HG03280 (cell line): ENCODE measurements around the gene GPR31.
"Not testable (repeated sequence)": the region's sequence is repeated elsewhere in the genome, so short reads cannot be mapped to it uniquely, and the experiment has no call there.

Source experiments
- ATAC-seq: cut with Tn5 transposase; IDR thresholded peaks from one replicate; pipeline ENCODE4 v1.9.1; 2021; ENCODE audit warnings: mild to moderate bottlenecking, moderate library complexity; ENCODE audit not compliant: unreplicated experiment

GPR31 gene

GRCh38 chr6:167157863-167158262 is at the start of gene GPR31:
Gene GPR31, minus strand, starts transcription at chr6:167157980. Its CDS starts 149 bp downstream, at chr6:167157831.
- no peak for ATAC-seq

DNA sequence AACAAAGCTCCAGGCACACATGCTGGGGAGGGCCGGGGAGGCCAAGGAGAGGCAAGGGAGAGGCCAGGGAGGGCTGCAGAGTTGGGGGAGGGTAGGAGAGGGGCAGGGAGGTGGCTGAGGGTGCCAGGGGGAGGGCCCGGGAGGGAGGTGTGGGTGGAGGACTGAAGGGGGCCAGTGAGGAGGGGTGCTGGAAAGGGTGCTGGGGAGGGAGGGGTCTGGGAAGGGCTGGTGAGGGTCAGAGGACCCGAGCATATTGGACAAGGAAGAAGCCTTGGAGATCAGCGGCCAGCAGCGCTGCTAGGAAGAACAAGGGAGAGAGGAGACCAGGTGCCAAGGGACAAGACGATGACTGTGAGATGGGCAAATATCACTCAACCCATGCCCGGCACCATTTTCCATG is 49.7 kb upstream of the GPR31 start:
- no peak for ATAC-seq

DNA sequence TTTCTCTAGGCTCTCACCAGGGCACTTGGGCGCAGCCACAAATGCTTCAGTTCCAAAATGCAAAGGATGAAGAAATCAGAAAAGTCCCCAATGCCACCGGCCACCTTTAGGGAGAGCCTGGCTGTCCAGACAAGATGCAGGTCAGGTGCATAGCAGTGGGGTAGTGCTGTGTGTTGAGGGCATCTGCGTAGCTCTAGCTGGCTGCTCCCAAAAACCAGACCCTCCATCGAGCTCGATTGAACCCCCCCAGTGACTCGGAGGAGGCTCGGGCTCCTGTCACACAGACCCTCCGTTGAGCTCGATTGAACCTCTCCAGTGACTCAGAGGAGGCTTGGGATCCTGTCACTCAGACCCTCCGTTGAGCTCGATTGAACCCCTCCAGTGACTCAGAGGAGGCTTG is 47.5 kb upstream of the GPR31 start:
- not testable (repeated sequence) for ATAC-seq

GRCh38 chr6:167204059-167204348 is 46.2 kb upstream of the GPR31 start:
- not testable (repeated sequence) for ATAC-seq

GRCh38 chr6:167203261-167204058 is 45.7 kb upstream of the GPR31 start:
- ATAC-seq, result not testable (repeated sequence)

GRCh38 chr6:167202613-167203012 is 44.8 kb upstream of the GPR31 start:
- ATAC-seq, result not testable (repeated sequence)

- ATAC-seq, result no peak
Measured at GRCh38 chr6:167200806-167201205, 43.0 kb upstream of the GPR31 start.

DNA sequence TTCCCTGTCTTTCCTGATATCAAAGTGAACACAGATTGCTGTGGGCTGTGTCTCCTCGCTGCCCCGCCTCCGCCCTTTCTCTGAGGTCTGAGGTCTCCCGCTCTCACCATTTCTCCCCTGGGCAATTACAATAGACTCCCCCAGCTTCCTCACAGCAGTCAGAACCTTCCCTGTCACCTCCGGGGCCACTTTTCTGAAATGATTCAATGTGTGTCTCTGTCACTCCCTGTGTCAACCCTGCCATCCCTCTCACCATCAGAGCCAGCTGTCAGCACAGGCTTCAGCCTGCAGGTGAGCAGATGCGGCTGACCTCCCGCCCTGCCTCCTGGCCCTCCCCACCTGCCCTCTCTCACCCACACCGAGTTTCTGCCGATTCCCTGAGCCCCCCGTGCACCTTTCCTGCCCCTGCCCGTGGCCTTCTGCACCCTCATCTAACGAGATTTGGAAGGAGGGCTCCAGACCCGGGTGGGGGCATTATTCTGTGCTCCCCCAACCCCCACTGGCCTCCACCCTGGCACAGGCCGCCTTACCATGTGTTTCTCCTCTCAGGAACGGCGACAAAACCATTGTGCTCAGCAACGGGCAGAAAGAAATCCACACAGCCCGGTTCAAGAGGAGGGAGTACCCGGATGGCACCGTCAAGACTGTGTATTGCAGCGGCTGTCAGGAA is 38.3 kb upstream of the GPR31 start:
- ATAC-seq, result not testable (repeated sequence)

DNA sequence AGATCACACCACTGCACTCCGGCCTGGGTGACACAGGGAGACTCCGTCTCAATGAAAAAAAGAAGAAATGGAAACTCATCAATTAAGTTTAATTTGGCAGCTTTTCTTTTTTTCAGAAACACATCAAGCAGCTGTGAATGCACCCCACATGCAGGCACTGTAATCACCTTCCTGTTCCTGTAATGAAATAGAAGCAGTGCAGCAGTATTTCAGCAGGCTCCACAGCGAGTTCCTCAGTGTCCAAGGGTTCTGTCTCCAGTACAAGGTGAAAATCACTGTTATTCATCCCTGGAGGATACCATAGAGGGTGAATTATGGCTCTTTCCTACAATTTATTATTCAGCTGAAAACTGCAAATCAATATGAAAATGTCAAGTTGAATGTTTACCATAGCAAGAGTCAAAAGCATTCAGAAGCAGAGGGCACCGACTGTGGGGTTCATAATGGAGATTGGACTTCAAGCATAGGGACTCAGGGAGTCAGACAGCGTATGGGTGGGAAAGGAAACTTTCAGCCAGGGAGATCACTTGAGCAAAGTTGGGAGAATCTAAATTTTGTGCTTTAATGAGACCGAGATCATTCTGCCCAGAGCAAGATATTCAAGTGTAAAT is 35.8 kb upstream of the GPR31 start:
- ATAC-seq, result not testable (repeated sequence)

DNA sequence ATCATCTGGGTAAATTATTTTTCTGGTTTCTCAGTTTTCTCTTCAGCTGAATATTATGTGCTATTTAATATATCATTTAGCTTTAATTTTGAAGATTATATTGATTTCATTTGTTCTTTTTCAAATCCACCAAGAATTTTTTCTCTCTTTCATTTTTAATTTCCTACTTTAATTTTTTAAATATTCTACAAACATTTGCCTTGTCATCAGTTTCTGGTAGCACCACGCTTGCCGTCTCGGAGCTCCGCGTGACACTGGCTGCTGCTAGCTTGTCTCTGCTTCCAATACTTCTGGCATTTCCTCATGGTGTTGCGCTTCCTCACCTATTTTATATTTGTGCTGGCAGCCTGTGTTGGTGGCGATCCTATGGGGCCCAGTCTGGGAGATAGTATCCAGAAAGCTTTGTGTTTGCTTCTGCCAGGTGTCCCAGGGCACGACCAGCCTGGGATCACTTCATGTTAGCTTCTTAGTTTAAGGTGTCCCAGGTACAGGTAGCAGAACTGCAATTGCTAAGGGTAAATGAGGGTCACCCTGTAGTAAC is 33.3 kb upstream of the GPR31 start:
- ATAC-seq, result not testable (repeated sequence)

GRCh38 chr6:167187275-167187674 is 29.5 kb upstream of the GPR31 start:
- not testable (repeated sequence) for ATAC-seq

- not testable (repeated sequence) for ATAC-seq
Measured at GRCh38 chr6:167185101-167185500, 27.3 kb upstream of the GPR31 start.

DNA sequence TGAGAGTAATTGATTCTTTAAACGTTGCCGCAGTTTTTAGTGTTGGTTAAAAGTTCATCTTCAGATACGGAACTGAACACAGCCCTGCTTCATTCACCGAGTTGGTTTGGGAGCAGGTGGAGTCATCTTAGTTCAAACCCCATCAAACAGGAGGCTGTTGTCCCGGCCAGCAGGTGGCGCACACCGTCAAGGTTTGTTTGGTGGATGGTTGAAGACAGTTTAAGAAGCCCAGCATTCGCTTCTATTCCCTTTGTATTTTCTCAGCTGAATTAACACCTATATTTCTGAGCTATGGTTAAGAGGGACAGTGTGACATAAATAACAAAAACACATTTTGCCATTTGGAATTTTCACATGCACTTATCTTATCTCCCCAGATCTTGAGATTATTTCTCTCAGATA is 25.1 kb upstream of the GPR31 start:
- not testable (repeated sequence) for ATAC-seq

DNA sequence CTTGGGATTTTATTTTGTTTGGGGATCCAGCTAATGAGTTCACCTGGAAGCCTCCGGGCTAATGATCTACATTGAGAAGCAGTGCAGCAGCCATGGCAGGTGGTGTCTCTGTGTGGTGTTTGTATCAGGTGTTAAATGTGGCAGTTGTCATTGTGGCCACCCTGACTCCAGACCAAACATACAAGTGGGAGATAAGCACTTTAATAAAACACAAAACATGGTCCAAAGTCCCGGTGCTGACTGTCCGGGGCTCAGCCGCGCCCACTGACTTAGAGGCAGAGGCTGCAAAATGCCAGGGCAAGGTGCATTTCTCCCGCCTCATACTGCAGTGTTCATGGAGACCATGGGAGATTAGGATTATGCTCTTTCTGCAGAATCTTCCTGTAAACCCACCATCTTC is 23.6 kb upstream of the GPR31 start:
- not testable (repeated sequence) for ATAC-seq

- ATAC-seq, result not testable (repeated sequence)
Measured at GRCh38 chr6:167180086-167180485, 22.3 kb upstream of the GPR31 start.

DNA sequence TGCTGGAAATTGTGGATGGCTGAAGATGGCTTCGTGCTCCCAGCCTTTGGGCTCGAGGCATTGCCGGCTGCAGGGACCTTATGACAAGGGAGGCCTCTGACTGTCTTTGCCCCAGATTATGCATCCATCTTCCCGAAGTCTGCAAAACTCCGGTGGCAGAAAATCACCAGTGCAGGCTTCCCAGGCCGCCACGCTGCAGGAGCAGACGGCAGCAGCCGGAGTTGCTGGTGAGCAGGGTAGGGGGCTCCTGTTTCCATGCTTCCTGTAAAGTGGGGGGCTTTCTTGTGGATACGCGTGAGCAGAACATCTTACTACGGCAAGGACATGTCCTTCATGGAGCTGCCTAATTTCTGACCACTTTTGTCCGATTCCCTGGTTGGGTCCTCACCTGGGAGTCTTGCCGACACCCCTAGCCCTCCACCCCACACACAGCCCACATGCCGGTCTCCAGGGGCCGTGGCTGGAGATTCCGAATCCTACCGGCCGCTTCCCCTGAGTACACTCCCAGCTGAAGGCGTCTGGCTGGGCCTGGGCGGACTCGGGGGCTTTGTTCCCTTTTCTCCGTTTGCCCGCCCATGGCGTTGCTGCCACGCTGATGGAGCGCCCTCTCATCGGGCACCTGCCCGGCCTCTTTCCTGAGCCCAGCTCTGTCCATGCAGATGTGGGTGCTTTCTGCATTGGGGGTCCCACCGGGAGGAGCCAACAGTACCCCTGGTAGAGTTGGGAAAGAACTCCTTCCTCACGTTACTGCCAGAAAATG is 21.3 kb upstream of the GPR31 start:
- not testable (repeated sequence) for ATAC-seq

- ATAC-seq, result not testable (repeated sequence)
Measured at GRCh38 chr6:167177271-167177670, 19.5 kb upstream of the GPR31 start.

- not testable (repeated sequence) for ATAC-seq
Measured at GRCh38 chr6:167172011-167172410, 14.2 kb upstream of the GPR31 start.

- not testable (repeated sequence) for ATAC-seq
Measured at GRCh38 chr6:167171300-167171699, 13.5 kb upstream of the GPR31 start.

GRCh38 chr6:167169867-167170266 is 12.1 kb upstream of the GPR31 start:
- not testable (repeated sequence) for ATAC-seq

- not testable (repeated sequence) for ATAC-seq
Measured at GRCh38 chr6:167168296-167168695, 10.5 kb upstream of the GPR31 start.
